ENCODE measurements around the gene EGLN3.

Gene EGLN3

GRCh38 chr14:33909380-33910084 is 41.3 kb downstream of the EGLN3 start:
- no peak for DNase-seq

GRCh38 chr14:33908540-33909223 is 42.2 kb downstream of the EGLN3 start:
- no peak for DNase-seq

- no peak for DNase-seq
Observed at GRCh38 chr14:33906968-33907367, 43.9 kb downstream of the EGLN3 start.

GRCh38 chr14:33904609-33905008 is 46.3 kb downstream of the EGLN3 start:
- DNase-seq: no peak

GRCh38 chr14:33903369-33903768 is 47.5 kb downstream of the EGLN3 start:
- no peak for DNase-seq

GRCh38 chr14:33902363-33902762 is 48.5 kb downstream of the EGLN3 start:
- no peak for DNase-seq

- DNase-seq: no peak
Observed at GRCh38 chr14:33901426-33902155, 49.3 kb downstream of the EGLN3 start.

- DNase-seq: no peak
Observed at GRCh38 chr14:33900706-33901105, 50.2 kb downstream of the EGLN3 start.

GRCh38 chr14:33899723-33900341 is 51.0 kb downstream of the EGLN3 start:
- DNase-seq: no peak

GRCh38 chr14:33897878-33898535 is 52.9 kb downstream of the EGLN3 start:
- no peak for DNase-seq

GRCh38 chr14:33897382-33897781 is 53.5 kb downstream of the EGLN3 start:
- no peak for DNase-seq

GRCh38 chr14:33894339-33894738 is 56.5 kb downstream of the EGLN3 start:
- no peak for DNase-seq

GRCh38 chr14:33891700-33892099 is 59.2 kb downstream of the EGLN3 start:
- no peak for DNase-seq

GRCh38 chr14:33884916-33885315 is 66.0 kb downstream of the EGLN3 start:
- no peak for DNase-seq

GRCh38 chr14:33880330-33880729 is 70.5 kb downstream of the EGLN3 start:
- DNase-seq: no peak

GRCh38 chr14:33879684-33880286 is 71.1 kb downstream of the EGLN3 start:
- no peak for DNase-seq

GRCh38 chr14:33876274-33876673 is 74.6 kb downstream of the EGLN3 start:
- DNase-seq: no peak
